DOHH2 (cell line): Measurements from ENCODE around the gene GRAMD2A.

Source experiments
- H3F3A ChIP-seq: fragments of 200-600 bp; sonication (generic), shearing (Covaris generic); 2 replicates; pipeline ENCODE4 v1.6.0; 2016; ENCODE audit warnings: antibody characterized with exemption, mild to moderate bottlenecking; ENCODE audit not compliant: control insufficient read depth, insufficient read depth
- H3K27ac ChIP-seq: fragments of 200-600 bp; sonication (generic); 2 replicates; pipeline ENCODE4 v1.5.1; 2014; ENCODE audit warnings: low read depth, mild to moderate bottlenecking, low read length, moderate library complexity
- H3K27me3 ChIP-seq: fragments of 200-600 bp; sonication (generic); 2 replicates; pipeline ENCODE4 v1.6.1; 2014; ENCODE audit warnings: mild to moderate bottlenecking, low read length, mixed read lengths; ENCODE audit not compliant: control insufficient read depth
- H3K36me3 ChIP-seq: fragments of 200-600 bp; sonication (generic); 2 replicates; pipeline ENCODE4 v1.6.1; 2014; ENCODE audit warnings: mild to moderate bottlenecking, low read length, moderate library complexity, mixed read lengths; ENCODE audit not compliant: control insufficient read depth
- H3K4me1 ChIP-seq: fragments of 200-600 bp; sonication (generic); 2 replicates; pipeline ENCODE4 v1.6.1; 2014; ENCODE audit warnings: mild to moderate bottlenecking, low read length, mixed read lengths; ENCODE audit not compliant: control insufficient read depth
- H3K4me2 ChIP-seq: fragments of 200-600 bp; sonication (generic); 2 replicates; pipeline ENCODE4 v1.6.0; 2014; ENCODE audit warnings: mild to moderate bottlenecking, low read length, moderate library complexity
- H3K4me3 ChIP-seq: fragments of 200-600 bp; sonication (generic); 2 replicates; pipeline ENCODE4 v1.5.1; 2014; ENCODE audit warnings: mild to moderate bottlenecking, low read length, mixed read lengths
- H3K79me2 ChIP-seq: fragments of 200-600 bp; sonication (generic); 2 replicates; pipeline ENCODE4 v1.6.1; 2014; ENCODE audit warnings: mild to moderate bottlenecking, low read length, mixed read lengths; ENCODE audit not compliant: control insufficient read depth
- H3K9me2 ChIP-seq: fragments of 200-600 bp; sonication (generic); replicated peaks from 2 replicates; pipeline ENCODE4 v1.6.1; 2014; ENCODE audit warnings: mild to moderate bottlenecking, low read length, mixed read lengths; ENCODE audit not compliant: control insufficient read depth
- H3K9me3 ChIP-seq: fragments of 200-600 bp; sonication (generic); 2 replicates; pipeline ENCODE4 v1.6.1; 2014; ENCODE audit warnings: antibody characterized with exemption, low read length, mixed read lengths; ENCODE audit not compliant: control insufficient read depth, insufficient read depth
- H4K20me1 ChIP-seq: fragments of 200-600 bp; sonication (generic); 2 replicates; pipeline ENCODE4 v1.6.0; 2014; ENCODE audit warnings: low read depth, mild to moderate bottlenecking, antibody characterized with exemption, low read length, moderate library complexity; ENCODE audit not compliant: control insufficient read depth, insufficient read depth
- EZH2phosphoT487 ChIP-seq: fragments of 200-600 bp; sonication (generic); IDR thresholded peaks from 2 replicates; pipeline ENCODE4 v1.6.1; 2017; ENCODE audit warnings: borderline replicate concordance, mild to moderate bottlenecking, antibody characterized with exemption, low read length, moderate library complexity, mixed read lengths
- TF ChIP-seq, protein P1 (sequence below): fragments of 200-600 bp; sonication (generic); IDR thresholded peaks from one replicate; pipeline ENCODE4 v1.5.1; 2014; ENCODE audit warnings: antibody characterized with exemption, mild to moderate bottlenecking, low read depth, low read length; ENCODE audit not compliant: poor library complexity, severe bottlenecking

The GRAMD2A gene

DNA sequence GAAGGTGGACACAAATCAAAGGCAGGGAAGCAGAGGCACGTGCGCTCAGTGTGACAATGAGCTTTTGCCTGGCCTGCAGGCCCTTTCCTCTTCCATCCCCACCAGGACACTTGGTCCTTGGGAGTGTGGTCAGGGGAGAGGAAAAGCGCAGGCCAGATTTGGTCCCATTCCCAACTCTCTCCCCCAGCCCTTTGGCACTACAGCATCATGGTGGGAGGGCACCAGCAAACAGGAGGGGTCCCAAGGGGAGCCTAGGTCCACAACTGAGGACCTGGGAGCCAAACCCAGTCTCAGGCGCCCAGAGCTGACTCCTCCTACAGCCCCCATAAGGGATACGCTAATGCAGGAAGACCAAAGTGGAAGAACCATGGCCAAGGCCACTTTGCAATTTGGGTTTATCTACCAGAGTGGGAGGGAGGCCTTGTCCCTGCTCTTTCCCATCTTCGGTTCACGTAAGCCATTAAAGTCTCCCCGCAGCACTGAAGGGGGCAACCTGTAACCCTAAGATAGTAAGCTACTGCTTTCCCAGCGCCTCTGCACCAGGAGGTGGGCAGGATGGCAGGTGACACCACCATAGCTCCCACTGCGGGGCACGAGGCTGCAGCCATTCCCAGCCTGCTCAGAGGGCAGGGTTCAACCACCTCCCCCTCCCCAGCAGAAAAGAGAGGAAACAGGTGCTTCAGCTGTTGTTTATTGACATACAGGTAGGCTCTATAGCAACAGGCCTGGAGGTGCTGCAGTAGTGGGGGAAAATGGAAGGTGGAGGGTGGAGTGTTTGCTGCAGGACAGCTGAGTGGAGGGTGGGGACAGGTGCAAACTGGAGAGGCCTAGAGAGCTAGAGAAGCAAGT is 993 bp upstream of the GRAMD2A start:
- Histone ChIP-seq H3F3A (peaks cover 47% of the 10 kb centered on the region), H3K4me2 (peak overlapping the region; percentile 30; the same call in 1 of the 2 replicates), H3K4me3 (no peak overlapping the region), H3K27me3 (no peaks in the 10 kb centered on the region), H3K36me3 (peaks cover 58% of the 10 kb centered on the region), H3K9me2 (no peaks in the 10 kb centered on the region), H3K4me1 (peaks cover 15% of the 10 kb centered on the region), H4K20me1 (peaks cover 20% of the 10 kb centered on the region), H3K9me3 (no peaks in the 10 kb centered on the region), H3K27ac (no peak overlapping the region), H3K79me2 (no peaks in the 10 kb centered on the region)
- TF ChIP-seq EZH2phosphoT487, result no peak
- TF ChIP-seq, protein P1, sequence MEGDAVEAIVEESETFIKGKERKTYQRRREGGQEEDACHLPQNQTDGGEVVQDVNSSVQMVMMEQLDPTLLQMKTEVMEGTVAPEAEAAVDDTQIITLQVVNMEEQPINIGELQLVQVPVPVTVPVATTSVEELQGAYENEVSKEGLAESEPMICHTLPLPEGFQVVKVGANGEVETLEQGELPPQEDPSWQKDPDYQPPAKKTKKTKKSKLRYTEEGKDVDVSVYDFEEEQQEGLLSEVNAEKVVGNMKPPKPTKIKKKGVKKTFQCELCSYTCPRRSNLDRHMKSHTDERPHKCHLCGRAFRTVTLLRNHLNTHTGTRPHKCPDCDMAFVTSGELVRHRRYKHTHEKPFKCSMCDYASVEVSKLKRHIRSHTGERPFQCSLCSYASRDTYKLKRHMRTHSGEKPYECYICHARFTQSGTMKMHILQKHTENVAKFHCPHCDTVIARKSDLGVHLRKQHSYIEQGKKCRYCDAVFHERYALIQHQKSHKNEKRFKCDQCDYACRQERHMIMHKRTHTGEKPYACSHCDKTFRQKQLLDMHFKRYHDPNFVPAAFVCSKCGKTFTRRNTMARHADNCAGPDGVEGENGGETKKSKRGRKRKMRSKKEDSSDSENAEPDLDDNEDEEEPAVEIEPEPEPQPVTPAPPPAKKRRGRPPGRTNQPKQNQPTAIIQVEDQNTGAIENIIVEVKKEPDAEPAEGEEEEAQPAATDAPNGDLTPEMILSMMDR, result no peak

DNA sequence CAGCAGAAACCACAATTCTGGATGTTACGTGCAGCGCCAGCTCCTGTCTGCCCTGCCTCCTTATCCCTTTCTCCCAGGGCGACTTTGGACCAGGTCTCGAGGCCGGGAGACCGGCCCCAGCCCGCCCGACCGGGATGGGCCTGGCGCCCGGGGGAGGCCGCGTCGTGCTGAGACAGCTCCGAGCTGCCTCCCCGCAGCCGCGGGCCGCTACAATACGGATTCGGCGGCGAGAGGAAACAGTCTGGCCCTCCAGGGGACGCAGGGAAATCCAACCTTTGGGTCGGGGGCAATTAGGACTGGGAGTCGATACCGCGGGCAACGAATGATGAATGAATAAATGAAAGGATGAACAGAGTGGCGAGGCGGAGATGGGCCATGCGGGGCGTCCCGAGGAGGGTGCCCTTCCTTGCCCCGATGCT is 537 bp downstream of the GRAMD2A start:
- H3K36me3 ChIP-seq, result peaks cover 42% of the 10 kb centered on the region
- H3K4me1 ChIP-seq, result peaks cover 15% of the 10 kb centered on the region
- TF ChIP-seq, protein P1, result no peak
- TF ChIP-seq EZH2phosphoT487, result no peak
- H3F3A ChIP-seq, result peaks cover 32% of the 10 kb centered on the region
- H3K4me3 ChIP-seq, result no peak overlapping the region
- no peaks in the 10 kb centered on the region for H3K9me2 ChIP-seq
- H3K27ac ChIP-seq, result no peak overlapping the region
- H3K9me3 ChIP-seq, result no peaks in the 10 kb centered on the region
- peaks cover 5% of the 10 kb centered on the region for H4K20me1 ChIP-seq
- H3K79me2 ChIP-seq, result no peaks in the 10 kb centered on the region
- no peak overlapping the region for H3K4me2 ChIP-seq
- no peaks in the 10 kb centered on the region for H3K27me3 ChIP-seq

DNA sequence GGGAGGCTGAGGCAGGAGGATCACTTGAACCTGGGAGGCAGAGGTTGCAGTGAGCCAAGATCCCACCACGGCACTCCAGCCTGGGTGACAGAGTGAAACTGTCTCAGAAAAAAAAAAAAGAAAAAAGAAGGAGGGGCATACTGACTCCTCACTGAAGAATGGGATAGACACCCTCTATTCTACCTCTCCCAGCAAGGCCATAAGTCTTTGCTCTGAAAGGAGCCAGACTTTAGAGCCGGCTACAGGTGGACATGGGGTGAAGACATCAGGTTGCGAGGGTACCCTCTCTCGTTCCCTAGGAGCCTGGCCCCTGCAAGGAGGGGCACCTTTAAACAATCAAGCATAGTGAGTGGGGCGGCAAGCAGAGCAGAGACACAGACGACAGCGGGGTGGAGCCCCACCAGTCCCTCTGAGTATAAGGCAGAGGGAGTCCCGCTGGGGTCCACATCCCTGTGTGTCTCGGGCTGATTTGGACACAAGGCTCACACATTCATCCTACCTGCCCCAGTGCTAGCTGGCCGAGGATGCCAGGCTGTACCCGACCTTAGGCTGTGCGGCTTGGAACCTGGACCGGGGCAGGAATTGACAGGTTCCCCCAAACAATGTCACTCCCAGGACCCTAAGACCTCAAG is 1.1 kb downstream of the GRAMD2A start:
- Histone ChIP-seq H3K4me2 (no peak overlapping the region), H3K4me3 (no peak overlapping the region), H4K20me1 (peaks cover 1% of the 10 kb centered on the region), H3F3A (peaks cover 26% of the 10 kb centered on the region), H3K27me3 (peaks cover 1% of the 10 kb centered on the region), H3K4me1 (peaks cover 13% of the 10 kb centered on the region), H3K9me3 (no peaks in the 10 kb centered on the region), H3K9me2 (no peaks in the 10 kb centered on the region), H3K27ac (no peak overlapping the region), H3K79me2 (no peaks in the 10 kb centered on the region), H3K36me3 (peaks cover 37% of the 10 kb centered on the region)
- TF ChIP-seq, protein P1, result no peak
- no peak for TF ChIP-seq EZH2phosphoT487
